ENCODE data around the gene TSSK2.

DNA sequence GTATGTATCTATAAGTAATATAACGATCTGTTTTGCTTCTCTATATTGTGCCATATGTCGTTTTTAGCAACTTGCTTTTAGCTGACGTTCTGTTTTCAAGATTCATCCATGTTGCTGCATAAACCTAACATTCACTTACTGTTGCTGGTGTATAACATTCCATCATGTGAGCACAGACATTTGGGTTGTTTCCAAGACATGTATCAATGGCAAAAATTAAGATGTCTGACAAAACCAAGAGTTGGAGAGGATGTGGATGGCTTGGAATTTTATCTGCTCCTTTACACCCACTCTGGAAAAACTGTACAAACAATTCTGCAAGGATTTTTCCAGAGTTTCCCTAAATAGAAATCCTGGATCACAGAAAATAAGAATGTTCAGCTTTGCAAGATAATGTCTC is 49.8 kb upstream of the TSSK2 start:
- TF ChIP-seq, protein P1, sequence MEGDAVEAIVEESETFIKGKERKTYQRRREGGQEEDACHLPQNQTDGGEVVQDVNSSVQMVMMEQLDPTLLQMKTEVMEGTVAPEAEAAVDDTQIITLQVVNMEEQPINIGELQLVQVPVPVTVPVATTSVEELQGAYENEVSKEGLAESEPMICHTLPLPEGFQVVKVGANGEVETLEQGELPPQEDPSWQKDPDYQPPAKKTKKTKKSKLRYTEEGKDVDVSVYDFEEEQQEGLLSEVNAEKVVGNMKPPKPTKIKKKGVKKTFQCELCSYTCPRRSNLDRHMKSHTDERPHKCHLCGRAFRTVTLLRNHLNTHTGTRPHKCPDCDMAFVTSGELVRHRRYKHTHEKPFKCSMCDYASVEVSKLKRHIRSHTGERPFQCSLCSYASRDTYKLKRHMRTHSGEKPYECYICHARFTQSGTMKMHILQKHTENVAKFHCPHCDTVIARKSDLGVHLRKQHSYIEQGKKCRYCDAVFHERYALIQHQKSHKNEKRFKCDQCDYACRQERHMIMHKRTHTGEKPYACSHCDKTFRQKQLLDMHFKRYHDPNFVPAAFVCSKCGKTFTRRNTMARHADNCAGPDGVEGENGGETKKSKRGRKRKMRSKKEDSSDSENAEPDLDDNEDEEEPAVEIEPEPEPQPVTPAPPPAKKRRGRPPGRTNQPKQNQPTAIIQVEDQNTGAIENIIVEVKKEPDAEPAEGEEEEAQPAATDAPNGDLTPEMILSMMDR (optimal IDR thresholded peaks at IDR 0.05 in 1 of 3, IDR thresholded peaks at IDR 0.05 in 1 of 3, conservative IDR thresholded peaks at IDR 0.05 in 1 of 3; ENCODE audit: extremely low read depth in 1 of 3, insufficient read depth in 2 of 3, low read length in 3 of 3), result no peak
- TF ChIP-seq EZH2 (IDR thresholded peaks at IDR 0.05; ENCODE audit: low read length), result no peak

All from keratinocyte (primary cell).